H1 (cell line): Measurements from ENCODE around the gene EMC7. TPM values are rescaled to one million over a fixed set of nuclear protein-coding genes. Genes with fewer than 3 reads are reported as not detected.

Experiments
- CTCF ChIA-PET: fragments of 300-600 bp; sonication (Branson Sonifier 250); formaldehyde crosslinking; loops from one replicate; lab custom pipeline; 2021; ENCODE audit not compliant: partially characterized antibody; lab: Charles Lee
- POLR2A ChIA-PET: fragments of 300-600 bp; sonication (Branson Sonifier 250); formaldehyde crosslinking; loops from one replicate; lab custom pipeline; 2021; ENCODE audit warnings: inconsistent platforms; ENCODE audit not compliant: partially characterized antibody; lab: Charles Lee
- DNase-seq, 2 experiments: peaks; one replicate each; pipeline versions ENCODE4 v3.0.0 to v3.0.0-alpha.2; 2010 to 2022; ENCODE audit warnings: low spot score in 2 of 2, low read depth in 1 of 2, mixed read lengths in 1 of 2
- FAIRE-seq: peaks from 2 replicates; lab custom pipeline; 2011; peaks lifted over from hg19 to GRCh38; lab: Jason Lieb, UNC
- H2AFZ ChIP-seq: 2 replicates; pipeline ENCODE4 v1.8.1; 2012; ENCODE audit warnings: low read length, inconsistent platforms
- H2AK5ac ChIP-seq: 2 replicates; pipeline ENCODE4 v1.6.1; 2013; ENCODE audit warnings: low read depth, low read length
- H2BK120ac ChIP-seq: replicated peaks from 2 replicates; pipeline ENCODE3; 2013; ENCODE audit warnings: low read depth, low read length, inconsistent platforms
- H2BK12ac ChIP-seq: 2 replicates; pipeline ENCODE4 v1.6.1; 2013; ENCODE audit warnings: low read depth, low read length
- H2BK15ac ChIP-seq: 2 replicates; pipeline ENCODE4 v1.6.1; 2013; ENCODE audit warnings: low read length
- H2BK20ac ChIP-seq: 2 replicates; pipeline ENCODE4 v1.6.1; 2013; ENCODE audit warnings: low read length
- H2BK5ac ChIP-seq: 2 replicates; pipeline ENCODE4 v1.6.1; 2013; ENCODE audit warnings: low read depth, low read length
- H3K14ac ChIP-seq: 2 replicates; pipeline ENCODE4 v1.6.1; 2013; ENCODE audit warnings: inconsistent platforms; ENCODE audit not compliant: insufficient read length
- H3K18ac ChIP-seq: 2 replicates; pipeline ENCODE4 v1.6.1; 2013; ENCODE audit warnings: low read length; ENCODE audit errors: extremely low read depth
- H3K23ac ChIP-seq: 2 replicates; pipeline ENCODE4 v1.6.1; 2013; ENCODE audit warnings: inconsistent platforms; ENCODE audit not compliant: insufficient read length
- H3K23me2 ChIP-seq: 2 replicates; pipeline ENCODE4 v1.6.1; 2013; ENCODE audit warnings: low read depth, low read length
- H3K27ac ChIP-seq: 2 replicates; pipeline ENCODE4 v1.6.1; 2011; ENCODE audit warnings: low read depth, low read length, inconsistent platforms
- H3K27me3 ChIP-seq, 4 experiments: replicated peaks in 1 of 4; 1 replicate in 1 of 4; 2 replicates in 3 of 4; pipeline versions ENCODE4 v1.6.1 to v1.8.1; 2011 to 2013; ENCODE audit warnings: low read length in 3 of 4, mild to moderate bottlenecking in 3 of 4, inconsistent platforms in 2 of 4, mixed read lengths in 2 of 4, moderate library complexity in 1 of 4; ENCODE audit not compliant: control insufficient read depth in 3 of 4, insufficient read depth in 3 of 4; ENCODE audit errors: extremely low read depth in 1 of 4
- H3K36me3 ChIP-seq, 4 experiments: 2 replicates each; pipeline versions ENCODE4 v1.6.1 to v1.8.1; 2011 to 2013; ENCODE audit warnings: mild to moderate bottlenecking in 4 of 4, low read length in 3 of 4, moderate library complexity in 2 of 4, control low read depth in 1 of 4, inconsistent platforms in 1 of 4; ENCODE audit not compliant: insufficient read depth in 4 of 4, control insufficient read depth in 2 of 4
- H3K4ac ChIP-seq: replicated peaks from 2 replicates; pipeline ENCODE3; 2013; ENCODE audit warnings: low read length, low read depth, mixed read lengths, inconsistent platforms; ENCODE audit not compliant: insufficient read length
- H3K4me1 ChIP-seq, 4 experiments: replicated peaks in 1 of 4; 1 replicate in 1 of 4; 2 replicates in 3 of 4; pipeline versions ENCODE4 v1.6.1 to v1.8.1; 2011 to 2013; ENCODE audit warnings: low read length in 3 of 4, inconsistent platforms in 2 of 4, mixed read lengths in 1 of 4; ENCODE audit not compliant: insufficient read depth in 4 of 4, control insufficient read depth in 3 of 4
- H3K4me2 ChIP-seq, 2 experiments: 2 replicates each; pipeline versions ENCODE4 v1.6.1 to v1.8.1; 2011 to 2013; ENCODE audit warnings: low read depth in 2 of 2, low read length in 2 of 2, control low read depth in 1 of 2, inconsistent platforms in 1 of 2, mild to moderate bottlenecking in 1 of 2; ENCODE audit not compliant: insufficient read depth in 1 of 2
- H3K4me3 ChIP-seq, 4 experiments: fragments of 200-600, 300-600 bp in 1 of 4; sonication (generic), shearing (Covaris generic), sonication (Bioruptor Twin) in 1 of 4; 2 replicates each; pipeline versions ENCODE4 v1.5.1 to v1.8.1; 2011 to 2016; ENCODE audit warnings: low read length in 4 of 4, low read depth in 3 of 4, control low read depth in 2 of 4, inconsistent platforms in 2 of 4, mild to moderate bottlenecking in 2 of 4, mixed read lengths in 1 of 4, moderate library complexity in 1 of 4; ENCODE audit not compliant: insufficient read depth in 2 of 4; ENCODE audit errors: extremely low read depth in 1 of 4
- H3K56ac ChIP-seq: replicated peaks from 2 replicates; pipeline ENCODE3; 2013; ENCODE audit warnings: low read depth, mild to moderate bottlenecking, mixed read lengths, low read length, inconsistent platforms; ENCODE audit not compliant: insufficient read length
- H3K79me1 ChIP-seq: 2 replicates; pipeline ENCODE4 v1.6.1; 2013; ENCODE audit warnings: low read depth, low read length, control low read depth
- H3K79me2 ChIP-seq, 2 experiments: 2 replicates each; pipeline versions ENCODE4 v1.6.1 to v1.8.1; 2012 to 2013; ENCODE audit warnings: low read length in 2 of 2, mild to moderate bottlenecking in 2 of 2, inconsistent platforms in 1 of 2; ENCODE audit not compliant: insufficient read depth in 2 of 2, control insufficient read depth in 1 of 2
- H3K9ac ChIP-seq, 4 experiments: replicated peaks in 1 of 4; 1 replicate in 1 of 4; 2 replicates in 3 of 4; pipeline versions ENCODE4 v1.6.1 to v1.8.1; 2011 to 2013; ENCODE audit warnings: low read depth in 3 of 4, low read length in 3 of 4, control low read depth in 2 of 4, mild to moderate bottlenecking in 2 of 4, moderate library complexity in 2 of 4, inconsistent platforms in 1 of 4; ENCODE audit errors: extremely low read depth in 1 of 4
- H3K9me3 ChIP-seq, 2 experiments: 2 replicates each; pipeline versions ENCODE4 v1.6.1 to v1.8.1; 2012 to 2013; ENCODE audit warnings: mild to moderate bottlenecking in 2 of 2, moderate library complexity in 2 of 2, control low read depth in 1 of 2, inconsistent platforms in 1 of 2, low read depth in 1 of 2, low read length in 1 of 2, mixed read lengths in 1 of 2; ENCODE audit not compliant: insufficient read depth in 2 of 2
- H4K20me1 ChIP-seq, 2 experiments: replicated peaks in 1 of 2; 2 replicates each; pipeline versions ENCODE3 to v1.8.1; 2011 to 2013; ENCODE audit warnings: inconsistent platforms in 2 of 2, low read length in 2 of 2, mild to moderate bottlenecking in 1 of 2; ENCODE audit not compliant: insufficient read depth in 2 of 2, control insufficient read depth in 1 of 2
- H4K5ac ChIP-seq: 2 replicates; pipeline ENCODE4 v1.6.1; 2013; ENCODE audit warnings: low read length, low read depth, mixed read lengths, inconsistent platforms; ENCODE audit not compliant: insufficient read length
- H4K8ac ChIP-seq: 2 replicates; pipeline ENCODE4 v1.8.0; 2013; ENCODE audit warnings: mild to moderate bottlenecking, moderate library complexity, low read length, inconsistent platforms; ENCODE audit not compliant: insufficient read depth; ENCODE audit errors: extremely low read depth
- H4K91ac ChIP-seq: replicated peaks from 2 replicates; pipeline ENCODE3; 2013; ENCODE audit warnings: low read length, mixed read lengths, inconsistent platforms; ENCODE audit not compliant: insufficient read length
- CHD2 ChIP-seq: IDR thresholded peaks from 2 replicates; pipeline ENCODE4 v1.6.1; 2012; ENCODE audit warnings: low read length, improper control_type of control experiment
- EZH2 ChIP-seq: fragments of 200-600 bp; sonication (generic); IDR thresholded peaks from 2 replicates; pipeline ENCODE4 v1.7.1; 2012; ENCODE audit warnings: low read depth, mild to moderate bottlenecking, moderate library complexity, low read length, inconsistent platforms; ENCODE audit not compliant: severe bottlenecking
- JUND ChIP-seq: IDR thresholded peaks from 2 replicates; pipeline ENCODE4 v1.6.1; 2011; ENCODE audit warnings: mild to moderate bottlenecking, improper control_type of control experiment, low read length
- KDM4A ChIP-seq: IDR thresholded peaks from one replicate; pipeline ENCODE4 v1.7.1; 2012; ENCODE audit warnings: low read depth, mild to moderate bottlenecking, moderate library complexity, low read length, inconsistent platforms; ENCODE audit not compliant: severe bottlenecking
- POU5F1 ChIP-seq: IDR thresholded peaks from 2 replicates; pipeline ENCODE4 v1.6.1; 2011; ENCODE audit warnings: low read depth, mild to moderate bottlenecking, low read length, moderate library complexity
- SIRT6 ChIP-seq: IDR thresholded peaks from one replicate; pipeline ENCODE4 v1.7.1; 2012; ENCODE audit warnings: low read length, inconsistent platforms
- SP2 ChIP-seq: IDR thresholded peaks from 2 replicates; pipeline ENCODE4 v1.6.1; 2012; ENCODE audit warnings: mild to moderate bottlenecking, low read length, inconsistent platforms
- SRF ChIP-seq: IDR thresholded peaks from 2 replicates; pipeline ENCODE4 v1.6.1; 2011; ENCODE audit warnings: mild to moderate bottlenecking, low read depth, low read length, moderate library complexity
- SUZ12 ChIP-seq: fragments of 200-600 bp; sonication (generic); IDR thresholded peaks from 2 replicates; pipeline ENCODE4 v1.6.1; 2012; ENCODE audit warnings: mild to moderate bottlenecking, inconsistent platforms, low read length, moderate library complexity, mixed read lengths
- WGBS, 2 experiments: shearing (Covaris generic) in 1 of 2; methylation state at CpG; one replicate each; pipeline versions ENCODE4 v1.1.6 to v1.1.7; 2013 to 2015; ENCODE audit warnings: low lambda C conversion rate in 2 of 2, mixed read lengths in 2 of 2, inconsistent platforms in 1 of 2, low coverage in 1 of 2, missing lambda C conversion rate in 1 of 2; ENCODE audit not compliant: insufficient replicate concordance in 2 of 2, insufficient coverage in 1 of 2, insufficient read length in 1 of 2; ENCODE audit errors: extremely low coverage in 1 of 2, missing lambda C conversion rate in 1 of 2; 5-methylcytosine and 5-hydroxymethylcytosine counted together
- polyA plus RNA-seq, 7 experiments: library from polyadenylated mRNA; depleted of rRNA in 3 of 7; stranded (reverse) in 5 of 7; unstranded in 2 of 7; fragments of >200 nt in 5 of 7; fragments of 200-250 nt in 2 of 7; gene quantifications; 1 replicate in 5 of 7; 2 replicates in 1 of 7; 4 replicates in 1 of 7; pipeline versions ENCODE4 v1.2.1 to v1.2.3, GENCODE V29; 2011 to 2013; ENCODE audit warnings: missing spikeins in 2 of 7, mixed read lengths in 2 of 7
- total RNA-seq: library from RNA; stranded (reverse); fragmentation: NEBNext Ultra II Directional; extraction: Animal tissue kit (Norgen Biotek cat#: 25700); gene quantifications from 2 replicates; pipeline ENCODE4 v1.2.1, GENCODE V29; 2021
- TF ChIP-seq, protein P1 (sequence below): IDR thresholded peaks from 2 replicates; pipeline ENCODE4 v1.6.1; 2012; ENCODE audit warnings: inconsistent platforms

The EMC7 gene
- total and polyA plus RNA-seq, 2 of the 8 experiments (the other 6 are each of a cell fraction or from before 2014, with no cell fraction given) = 29.0 to 39.0 TPM

DNA sequence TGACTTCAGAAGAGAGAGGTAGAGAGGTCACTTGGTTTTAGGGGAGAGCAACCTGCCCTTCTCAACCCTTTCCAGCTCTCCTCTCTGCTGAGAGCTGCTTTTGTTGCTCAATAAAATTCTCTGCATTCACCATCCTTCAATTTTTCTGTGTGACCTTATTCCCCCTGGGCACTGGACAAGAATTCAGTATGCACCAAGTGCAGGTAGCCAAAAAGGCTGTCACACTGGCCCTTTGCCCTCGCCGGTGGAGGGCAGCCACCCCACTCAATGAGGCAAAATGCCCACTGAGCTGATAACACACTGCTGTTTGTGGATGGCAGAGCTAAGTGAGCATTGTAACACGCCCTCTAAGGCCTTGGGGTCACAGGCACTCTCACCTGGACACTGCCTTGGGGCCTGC, 13.1 kb upstream of the EMC7 start:
- no peaks in the 10 kb centered on the region for H3K27me3 ChIP-seq
- H4K20me1 ChIP-seq = no peaks in the 10 kb centered on the region
- no peak overlapping the region for H3K56ac ChIP-seq
- ChIA-PET CTCF (interaction anchor here (0.6 to 1.7 kb wide), 3 partner anchors 19 to 285 kb away, joined by 3 to 5 read pairs (median 4); no protein-coding TSS in a partner anchor), POLR2A (no interaction called here)
- no peak overlapping the region for H3K23ac ChIP-seq
- no peak overlapping the region for H2BK20ac ChIP-seq
- H2BK5ac ChIP-seq = no peak overlapping the region
- H3K4me2 ChIP-seq = no peak overlapping the region
- no peak overlapping the region for H2AK5ac ChIP-seq
- H2BK12ac ChIP-seq = no peak overlapping the region
- no peak for FAIRE-seq
- no peaks in the 10 kb centered on the region for H3K9me3 ChIP-seq
- H3K23me2 ChIP-seq = no peaks in the 10 kb centered on the region
- H3K18ac ChIP-seq = no peak overlapping the region
- H3K79me1 ChIP-seq = no peaks in the 10 kb centered on the region
- H3K9ac ChIP-seq = no peak overlapping the region
- H2BK15ac ChIP-seq = no peak overlapping the region
- TF ChIP-seq KDM4A (no peak), POU5F1 (no peak), CHD2 (no peak), SIRT6 (no peak), EZH2 (no peak), SP2 (no peak), SRF (no peak), JUND (no peak), SUZ12 (no peak)
- TF ChIP-seq, protein P1, sequence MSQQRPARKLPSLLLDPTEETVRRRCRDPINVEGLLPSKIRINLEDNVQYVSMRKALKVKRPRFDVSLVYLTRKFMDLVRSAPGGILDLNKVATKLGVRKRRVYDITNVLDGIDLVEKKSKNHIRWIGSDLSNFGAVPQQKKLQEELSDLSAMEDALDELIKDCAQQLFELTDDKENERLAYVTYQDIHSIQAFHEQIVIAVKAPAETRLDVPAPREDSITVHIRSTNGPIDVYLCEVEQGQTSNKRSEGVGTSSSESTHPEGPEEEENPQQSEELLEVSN = no peak
- no peak overlapping the region for H3K14ac ChIP-seq
- H4K8ac ChIP-seq = 0 out of 2 replicates have a peak overlapping the region, but pooled peaks have one; percentile 2
- H3K4ac ChIP-seq = no peak overlapping the region
- H3K36me3 ChIP-seq = no peaks in the 10 kb centered on the region
- 0 out of 2 replicates have a peak overlapping the region, but pooled peaks have one; percentile 32 for H2AFZ ChIP-seq
- no peak for DNase-seq
- no peak overlapping the region for H4K5ac ChIP-seq
- H3K4me1 ChIP-seq = no peaks in the 10 kb centered on the region; a peak in 1 of 7 replicates
- no peak overlapping the region for H2BK120ac ChIP-seq
- no peaks in the 10 kb centered on the region for H3K79me2 ChIP-seq
- H4K91ac ChIP-seq = no peak overlapping the region
- WGBS, 2 experiments = 90% methylated on average over 3 of the region's 3 CpGs; no CpG with 5 or more reads in 1 of the 2 experiments
- no peak overlapping the region for H3K27ac ChIP-seq
- no peak overlapping the region for H3K4me3 ChIP-seq
